Osteoblast (primary cell): ENCODE data around the gene LRMDA. TPM values are rescaled to one million over a fixed set of nuclear protein-coding genes. Genes with fewer than 3 reads are reported as not detected.
A peak's percentile ranks its signal among the peaks of the same experiment; 100 is the strongest.

Experiments
- DNase-seq: peaks from one replicate; pipeline ENCODE4 v3.0.0; 2011; ENCODE audit warnings: low spot score, mixed read lengths; ENCODE audit not compliant: insufficient read length; ENCODE audit errors: missing footprints
- H2AFZ ChIP-seq: 2 replicates; pipeline ENCODE4 v1.6.0; 2011; ENCODE audit warnings: mild to moderate bottlenecking, low read length
- H3K27ac ChIP-seq: 2 replicates; pipeline ENCODE4 v1.5.1; 2011; ENCODE audit warnings: mild to moderate bottlenecking, low read depth, low read length, moderate library complexity
- H3K27me3 ChIP-seq: 2 replicates; pipeline ENCODE4 v1.6.0; 2012; ENCODE audit warnings: mild to moderate bottlenecking, control low read depth, inconsistent platforms, low read length, moderate library complexity; ENCODE audit not compliant: insufficient read depth
- H3K36me3 ChIP-seq: 2 replicates; pipeline ENCODE4 v1.5.1; 2011; ENCODE audit warnings: mild to moderate bottlenecking, low read length, control low read depth, moderate library complexity; ENCODE audit not compliant: insufficient read depth
- H3K4me1 ChIP-seq: 2 replicates; pipeline ENCODE4 v1.5.1; 2011; ENCODE audit warnings: mild to moderate bottlenecking, low read length, control low read depth, moderate library complexity; ENCODE audit not compliant: insufficient read depth
- H3K4me2 ChIP-seq: 2 replicates; pipeline ENCODE4 v1.6.0; 2011; ENCODE audit warnings: mild to moderate bottlenecking, low read length; ENCODE audit not compliant: insufficient read depth
- H3K4me3 ChIP-seq: fragments of 200-600 bp; sonication (generic); 3 replicates; pipeline ENCODE4 v1.5.1; 2012; ENCODE audit warnings: mild to moderate bottlenecking, low read length, inconsistent platforms; ENCODE audit not compliant: insufficient read depth
- H3K79me2 ChIP-seq: 2 replicates; pipeline ENCODE4 v1.6.0; 2012; ENCODE audit warnings: mild to moderate bottlenecking, low read length, control low read depth, inconsistent platforms; ENCODE audit not compliant: insufficient read depth
- H3K9me3 ChIP-seq: 2 replicates; pipeline ENCODE4 v1.5.1; 2011; ENCODE audit warnings: low read depth, low read length, control low read depth
- H4K20me1 ChIP-seq: 2 replicates; pipeline ENCODE4 v1.6.0; 2012; ENCODE audit warnings: mild to moderate bottlenecking, low read length, control low read depth; ENCODE audit not compliant: insufficient read depth
- total RNA-seq: library from RNA; depleted of rRNA; stranded (reverse); fragments of >200 nt; gene quantifications from 2 replicates; pipeline ENCODE4 v1.2.3, GENCODE V29; 2012
- TF ChIP-seq, protein P1 (sequence below): IDR thresholded peaks from 2 replicates; pipeline ENCODE4 v1.5.1; 2011; ENCODE audit warnings: mild to moderate bottlenecking, low read depth, low read length, moderate library complexity; ENCODE audit errors: extremely low read depth

Gene LRMDA
- total RNA-seq, 1 donor = 18.5 TPM

DNA sequence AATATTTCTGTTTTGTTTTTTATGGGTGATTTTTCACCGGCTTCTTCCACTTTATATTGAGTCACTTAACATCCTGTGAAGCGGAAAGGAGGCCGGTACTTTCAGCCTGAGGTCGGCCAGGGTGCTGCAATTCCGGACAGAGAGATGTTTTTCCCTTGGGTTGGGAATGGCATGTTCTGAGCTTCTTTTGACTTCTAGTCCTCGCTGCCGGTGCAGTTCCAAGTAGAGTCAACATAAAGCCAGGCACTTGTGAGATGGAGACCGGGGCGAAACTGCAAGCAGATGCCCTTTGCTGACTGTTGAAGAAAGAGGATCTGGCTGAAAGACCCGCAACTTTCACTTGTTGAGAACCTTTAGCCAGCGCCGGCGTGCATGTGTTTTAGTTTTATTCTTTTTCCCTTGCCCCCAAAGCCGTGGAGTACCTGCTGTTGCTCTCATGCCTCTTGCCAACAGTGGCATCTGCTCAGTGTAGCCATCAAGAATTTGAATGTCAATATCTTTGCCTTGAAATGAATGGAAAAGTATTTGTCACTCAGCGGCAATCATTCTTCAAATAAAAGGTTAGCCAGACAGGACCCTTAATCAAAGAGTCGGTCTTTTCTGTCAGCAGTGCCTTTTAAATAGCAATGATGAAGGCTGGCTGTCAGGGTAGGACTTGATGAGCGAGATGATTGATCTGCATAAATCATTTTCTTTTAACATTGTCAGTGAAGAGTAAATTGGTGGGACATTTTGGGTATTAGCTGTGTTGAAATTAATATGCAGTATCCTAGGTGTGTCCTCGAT is 351.2 kb downstream of the LRMDA start:
- Histone ChIP-seq H3K4me1 (peaks cover 5% of the 10 kb centered on the region), H4K20me1 (no peaks in the 10 kb centered on the region), H3K27ac (no peak overlapping the region), H3K27me3 (no peaks in the 10 kb centered on the region), H2AFZ (peak overlapping the region; percentile 44), H3K79me2 (no peaks in the 10 kb centered on the region), H3K36me3 (no peaks in the 10 kb centered on the region), H3K4me3 (no peak overlapping the region), H3K4me2 (peak overlapping the region; percentile 12), H3K9me3 (no peaks in the 10 kb centered on the region)
- no peak for DNase-seq
- TF ChIP-seq, protein P1, sequence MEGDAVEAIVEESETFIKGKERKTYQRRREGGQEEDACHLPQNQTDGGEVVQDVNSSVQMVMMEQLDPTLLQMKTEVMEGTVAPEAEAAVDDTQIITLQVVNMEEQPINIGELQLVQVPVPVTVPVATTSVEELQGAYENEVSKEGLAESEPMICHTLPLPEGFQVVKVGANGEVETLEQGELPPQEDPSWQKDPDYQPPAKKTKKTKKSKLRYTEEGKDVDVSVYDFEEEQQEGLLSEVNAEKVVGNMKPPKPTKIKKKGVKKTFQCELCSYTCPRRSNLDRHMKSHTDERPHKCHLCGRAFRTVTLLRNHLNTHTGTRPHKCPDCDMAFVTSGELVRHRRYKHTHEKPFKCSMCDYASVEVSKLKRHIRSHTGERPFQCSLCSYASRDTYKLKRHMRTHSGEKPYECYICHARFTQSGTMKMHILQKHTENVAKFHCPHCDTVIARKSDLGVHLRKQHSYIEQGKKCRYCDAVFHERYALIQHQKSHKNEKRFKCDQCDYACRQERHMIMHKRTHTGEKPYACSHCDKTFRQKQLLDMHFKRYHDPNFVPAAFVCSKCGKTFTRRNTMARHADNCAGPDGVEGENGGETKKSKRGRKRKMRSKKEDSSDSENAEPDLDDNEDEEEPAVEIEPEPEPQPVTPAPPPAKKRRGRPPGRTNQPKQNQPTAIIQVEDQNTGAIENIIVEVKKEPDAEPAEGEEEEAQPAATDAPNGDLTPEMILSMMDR = no peak

DNA sequence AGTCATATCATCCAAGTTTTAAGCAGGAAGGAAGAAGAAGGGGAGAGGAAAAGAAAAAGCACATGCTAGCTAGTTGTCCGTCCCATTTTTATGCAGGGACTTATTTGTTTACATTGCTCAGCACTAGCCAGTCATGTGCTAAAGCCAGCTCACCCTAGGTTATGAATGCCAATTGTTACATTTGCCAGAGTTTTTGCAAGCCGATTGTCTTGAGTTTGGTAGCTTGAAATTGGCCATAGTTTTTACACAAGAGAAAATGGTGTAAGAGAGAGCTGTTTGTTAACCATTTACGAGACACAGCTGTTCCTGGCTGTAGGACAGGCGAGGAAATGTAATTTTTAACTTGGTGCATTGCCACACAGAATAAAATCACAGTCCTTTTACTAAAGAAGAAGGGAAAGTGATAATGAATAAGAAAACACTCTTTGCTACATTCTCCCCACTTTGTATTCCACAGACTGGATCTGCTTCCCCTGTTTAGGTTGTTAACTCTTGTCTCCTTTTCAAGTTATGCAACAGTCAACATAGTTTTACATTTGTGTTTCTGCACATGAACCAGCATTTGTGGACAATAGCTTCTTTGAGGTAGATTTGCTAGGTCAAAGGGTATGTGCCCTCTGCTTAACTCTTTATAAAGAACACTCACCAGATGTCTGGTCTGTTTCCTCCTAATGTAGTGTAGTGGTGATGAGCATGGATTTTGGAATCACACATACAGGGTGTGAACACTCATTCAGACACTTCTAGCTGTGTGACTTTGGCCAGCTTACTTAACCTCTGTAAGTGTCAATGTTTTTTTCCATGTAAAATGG is 357.2 kb downstream of the LRMDA start:
- Histone ChIP-seq H3K27me3 (no peaks in the 10 kb centered on the region), H3K9me3 (no peaks in the 10 kb centered on the region), H3K4me2 (peak overlapping the region; percentile 70), H2AFZ (peak overlapping the region; percentile 67), H3K4me1 (peaks cover 10% of the 10 kb centered on the region), H3K4me3 (peak overlapping the region; percentile 51), H3K79me2 (no peaks in the 10 kb centered on the region), H3K36me3 (no peaks in the 10 kb centered on the region), H3K27ac (no peak overlapping the region), H4K20me1 (no peaks in the 10 kb centered on the region)
- TF ChIP-seq, protein P1 = no peak
- peak; percentile 76 for DNase-seq

GRCh38 chr10:75793848-75794247 is 362.4 kb downstream of the LRMDA start:
- H3K4me1 ChIP-seq = no peaks in the 10 kb centered on the region
- H3K79me2 ChIP-seq = no peaks in the 10 kb centered on the region
- H2AFZ ChIP-seq = no peak overlapping the region
- no peak overlapping the region for H3K27ac ChIP-seq
- H3K27me3 ChIP-seq = no peaks in the 10 kb centered on the region
- H3K36me3 ChIP-seq = no peaks in the 10 kb centered on the region
- no peak overlapping the region for H3K4me3 ChIP-seq
- H3K4me2 ChIP-seq = no peak overlapping the region
- TF ChIP-seq, protein P1 = no peak
- no peaks in the 10 kb centered on the region for H4K20me1 ChIP-seq
- no peak for DNase-seq
- H3K9me3 ChIP-seq = no peaks in the 10 kb centered on the region

GRCh38 chr10:75801121-75801520 is 369.7 kb downstream of the LRMDA start:
- H3K4me3 ChIP-seq = no peak overlapping the region
- no peaks in the 10 kb centered on the region for H3K36me3 ChIP-seq
- H3K9me3 ChIP-seq = no peaks in the 10 kb centered on the region
- H3K4me1 ChIP-seq = no peaks in the 10 kb centered on the region
- no peak overlapping the region for H3K4me2 ChIP-seq
- no peak overlapping the region for H3K27ac ChIP-seq
- H2AFZ ChIP-seq = no peak overlapping the region
- H4K20me1 ChIP-seq = peaks cover 3% of the 10 kb centered on the region
- H3K79me2 ChIP-seq = no peaks in the 10 kb centered on the region
- H3K27me3 ChIP-seq = peaks cover 13% of the 10 kb centered on the region
- TF ChIP-seq, protein P1 = no peak
- no peak for DNase-seq
